Activated effector memory CD4-positive, alpha-beta T cell treated with anti-CD3 and anti-CD28 coated beads, Interleukin-2, amount 50 U/mL, for 16 hours (primary cell): ENCODE data around the gene SRMS.
"Not testable (repeated sequence)": the region's sequence is repeated elsewhere in the genome, so short reads cannot be mapped to it uniquely, and the experiment has no call there.

Experiments used
- DNase-seq: peaks from one replicate; pipeline ENCODE4 v3.0.0-alpha.2; 2020

The SRMS gene

DNA sequence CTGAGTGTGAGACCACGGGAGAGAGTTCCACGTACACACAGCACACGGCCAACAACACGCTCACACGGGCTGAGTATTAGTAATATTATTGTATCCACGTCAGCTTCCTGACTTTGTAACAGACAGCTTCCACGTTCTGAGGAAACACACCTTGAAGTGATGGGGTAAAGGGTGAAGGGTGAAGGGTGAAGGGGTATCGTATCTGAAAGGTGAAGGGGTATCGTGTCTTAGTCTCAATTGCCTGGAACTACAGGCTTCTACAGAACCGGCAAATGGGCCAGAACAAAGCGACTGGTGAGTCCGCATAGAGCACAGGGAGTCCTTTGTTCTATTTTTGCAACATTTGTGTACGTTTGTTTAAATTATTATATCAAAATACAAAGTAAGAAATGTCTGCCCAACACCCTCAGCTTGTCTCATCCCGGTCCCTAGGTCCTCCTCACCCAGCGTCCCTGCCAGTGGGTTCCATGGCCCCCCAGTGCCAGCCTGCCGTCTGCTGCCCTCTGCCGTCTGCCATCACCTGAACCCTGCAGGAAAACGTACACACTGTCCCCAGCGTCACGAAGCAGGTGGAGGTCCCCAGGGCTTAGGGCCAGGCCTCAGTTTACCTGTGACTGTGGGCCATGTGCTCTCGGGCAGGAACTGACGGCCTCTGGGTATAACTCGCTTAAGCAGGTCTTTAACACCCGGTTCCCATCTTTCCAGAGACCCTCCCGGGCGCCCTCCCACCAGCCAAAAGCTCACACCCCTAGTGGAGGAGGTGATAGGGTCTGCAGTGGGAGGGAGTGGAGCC is 30.9 kb upstream of the SRMS start:
- DNase-seq, result no peak

GRCh38 chr20:63577317-63577894 is 29.9 kb upstream of the SRMS start:
- DNase-seq, result no peak

- DNase-seq, result no peak
Measured at GRCh38 chr20:63576311-63576710, 28.8 kb upstream of the SRMS start.

DNA sequence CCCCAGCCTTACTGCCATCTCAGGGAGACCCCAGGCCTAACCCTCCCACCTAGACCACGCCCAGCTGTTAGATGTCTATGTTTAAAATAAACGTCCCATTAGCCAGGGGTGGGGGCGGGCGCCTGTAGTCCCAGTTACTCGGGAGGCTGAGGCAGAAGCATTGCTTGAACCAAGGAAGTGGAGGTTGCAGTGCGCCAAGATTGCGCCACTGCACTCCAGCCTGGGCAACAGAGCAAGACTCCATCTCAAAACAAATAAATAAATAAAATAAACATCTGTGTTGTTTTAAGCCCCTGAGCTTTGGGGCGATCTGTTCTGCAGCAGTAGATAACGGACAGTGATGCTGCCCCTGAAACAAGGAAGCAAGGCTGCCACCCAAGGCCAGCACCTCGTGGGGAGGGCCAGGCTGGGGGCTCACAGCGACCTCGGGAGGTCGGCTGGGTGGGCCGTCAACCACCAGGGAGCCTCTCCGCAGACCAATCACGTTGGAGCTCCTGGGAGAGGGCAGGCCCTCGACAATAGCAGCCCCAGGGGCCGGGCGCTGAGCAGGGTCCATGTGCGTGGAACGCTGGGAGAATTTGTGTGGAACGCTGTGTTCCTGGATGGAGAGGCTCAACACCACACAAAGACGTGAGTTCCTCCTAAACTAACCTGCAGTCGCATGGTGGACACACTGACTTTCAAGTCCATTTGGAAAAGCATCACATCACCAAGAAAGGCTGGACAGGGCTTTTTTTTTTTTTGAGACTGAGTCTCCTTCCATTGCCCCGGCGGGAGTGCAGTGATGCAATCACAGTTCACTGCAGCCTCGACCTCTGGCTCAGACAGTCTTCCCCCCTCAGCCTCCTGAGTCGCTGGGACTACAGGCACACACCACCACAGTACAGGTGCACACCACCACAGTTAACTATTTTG is 27.5 kb upstream of the SRMS start:
- DNase-seq, result no peak

GRCh38 chr20:63574156-63574828 is 26.7 kb upstream of the SRMS start, which contains the start of gene HELZ2:
HELZ2 (minus strand) TSS chr20:63574239; CDS start chr20:63572385, 1,854 bp downstream.
- DNase-seq, result peak; percentile 88

GRCh38 chr20:63573647-63574131 is 26.1 kb upstream of the SRMS start:
- no peak for DNase-seq

- no peak for DNase-seq
Measured at GRCh38 chr20:63572788-63573646, 25.5 kb upstream of the SRMS start.

DNA sequence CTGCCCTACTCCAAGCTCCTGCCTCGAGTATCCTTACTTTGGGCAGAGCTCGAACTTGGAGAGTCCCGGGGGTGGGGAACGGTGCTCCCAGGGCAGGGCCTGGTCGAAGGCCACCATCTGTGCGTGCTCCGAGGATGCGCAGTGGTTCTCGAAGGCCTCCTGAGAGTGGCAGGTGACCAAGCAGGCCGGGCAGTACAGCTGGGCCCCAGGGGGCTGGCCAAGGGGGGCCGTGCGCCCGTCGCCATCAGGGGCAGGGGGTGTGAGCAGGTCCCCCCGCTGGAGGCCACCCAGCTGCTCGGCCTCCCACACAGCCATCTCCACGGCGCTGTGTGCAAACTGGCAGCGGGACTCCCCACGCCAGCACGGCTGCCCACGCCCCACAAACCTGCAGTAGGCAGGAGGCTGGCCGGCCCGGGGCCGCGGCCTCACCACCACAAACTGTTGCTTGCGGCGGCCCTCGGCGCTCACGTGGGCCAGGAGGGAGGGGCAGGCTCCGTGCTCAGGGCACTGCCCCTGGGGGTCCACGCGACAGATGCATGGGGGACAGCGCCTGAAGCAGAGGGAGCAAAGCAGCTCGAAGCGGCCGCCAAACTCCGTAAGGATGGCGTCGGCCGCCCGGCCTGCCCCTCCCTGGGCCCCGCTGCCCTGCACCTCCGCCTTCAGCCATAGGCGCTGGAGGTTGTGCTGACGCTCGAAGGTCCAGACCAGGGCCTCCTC is 24.7 kb upstream of the SRMS start:
- no peak for DNase-seq

DNA sequence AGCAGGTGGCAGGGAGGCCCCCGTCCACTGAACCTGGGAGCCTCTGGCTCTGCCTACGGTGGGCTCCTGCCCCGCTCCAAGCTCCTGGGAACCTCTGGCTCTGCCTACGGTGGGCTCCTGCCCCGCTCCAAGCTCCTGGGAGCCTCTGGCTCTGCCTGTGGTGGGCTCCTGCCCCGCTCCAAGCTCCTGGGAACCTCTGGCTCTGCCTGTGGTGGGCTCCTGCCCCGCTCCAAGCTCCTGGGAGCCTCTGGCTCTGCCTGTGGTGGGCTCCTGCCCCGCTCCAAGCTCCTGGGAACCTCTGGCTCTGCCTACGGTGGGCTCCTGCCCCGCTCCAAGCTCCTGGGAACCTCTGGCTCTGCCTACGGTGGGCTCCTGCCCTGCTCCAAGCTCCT is 23.5 kb upstream of the SRMS start:
- not testable (repeated sequence) for DNase-seq

DNA sequence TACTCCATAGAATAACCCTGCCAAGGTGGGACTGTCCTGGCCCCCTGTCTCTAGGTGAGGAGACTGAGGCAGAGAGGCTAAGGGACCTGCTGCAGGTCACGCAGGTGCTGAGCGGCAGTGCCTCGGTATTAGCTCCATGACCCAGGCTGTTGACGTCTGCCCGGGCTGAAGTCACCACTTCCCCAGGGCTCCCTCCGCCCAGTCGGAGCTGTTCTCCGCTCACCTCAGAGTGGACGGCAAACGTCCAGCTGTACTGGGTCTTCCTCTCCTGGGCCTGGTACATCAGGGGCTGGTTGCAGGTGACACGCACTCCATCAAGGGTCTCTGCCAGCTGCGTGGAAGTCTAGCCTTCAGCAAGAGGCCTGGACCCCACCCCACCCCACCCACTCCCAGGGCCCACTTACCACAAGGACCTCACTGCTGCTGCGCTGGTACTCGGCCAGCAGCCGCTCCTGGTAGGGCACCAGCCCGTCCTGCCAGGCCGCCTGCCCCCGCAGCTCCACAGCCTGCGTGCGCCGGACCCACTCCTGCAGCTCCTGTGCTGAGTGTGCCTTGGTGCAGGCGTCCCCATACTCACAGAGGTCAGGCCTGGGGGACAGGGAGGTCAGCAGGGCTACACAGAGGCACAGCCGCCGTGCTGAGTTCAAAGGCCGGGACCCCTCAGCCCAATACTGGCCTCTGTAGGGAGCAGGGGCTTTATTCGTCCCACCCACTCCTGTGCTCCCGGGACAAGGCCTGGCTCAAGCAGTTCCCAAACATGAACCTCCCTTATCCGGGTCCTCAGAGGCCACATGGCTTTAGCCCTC is 22.9 kb upstream of the SRMS start:
- no peak for DNase-seq

- DNase-seq, result no peak
Measured at GRCh38 chr20:63568986-63569949, 21.7 kb upstream of the SRMS start.

DNA sequence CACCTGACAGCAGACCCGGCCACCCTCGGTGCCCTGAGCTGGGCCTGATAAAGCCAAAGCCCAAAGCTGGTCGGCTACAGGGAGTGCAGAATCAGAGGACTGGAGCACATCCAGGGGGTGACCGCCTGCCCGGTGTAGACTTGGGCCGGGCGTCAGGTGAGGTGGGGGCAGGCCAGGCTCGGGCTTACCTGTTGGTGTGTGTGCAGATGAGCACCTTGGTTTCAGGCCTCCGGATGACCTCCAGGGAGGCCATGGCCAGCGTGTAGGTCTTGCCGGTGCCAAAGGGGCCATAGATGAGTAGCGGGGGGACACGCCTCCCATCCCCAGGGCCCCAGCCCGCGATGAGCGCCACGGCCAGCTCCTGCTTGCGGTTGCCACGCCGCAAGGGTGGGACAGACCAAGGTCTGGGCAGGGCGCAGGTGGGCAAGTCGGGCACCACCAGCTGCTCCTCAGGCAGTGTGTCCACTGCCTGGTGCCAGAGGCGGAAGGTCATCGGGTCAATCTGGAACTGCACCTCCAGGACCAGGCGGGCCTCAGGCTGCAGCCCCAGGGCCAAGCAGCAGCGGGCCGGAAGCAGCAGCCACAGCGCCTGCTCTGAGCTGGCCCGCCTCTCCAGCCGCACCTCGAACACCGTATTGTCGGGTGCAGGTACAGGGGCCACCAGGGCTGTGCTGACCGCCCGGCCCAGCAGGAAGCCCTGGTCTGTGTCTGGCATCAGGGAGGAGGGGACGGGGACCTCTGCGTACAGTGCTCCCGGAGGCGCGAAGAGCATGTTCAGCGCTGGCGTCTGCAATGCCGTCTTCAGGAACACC is 20.8 kb upstream of the SRMS start:
- no peak for DNase-seq

DNA sequence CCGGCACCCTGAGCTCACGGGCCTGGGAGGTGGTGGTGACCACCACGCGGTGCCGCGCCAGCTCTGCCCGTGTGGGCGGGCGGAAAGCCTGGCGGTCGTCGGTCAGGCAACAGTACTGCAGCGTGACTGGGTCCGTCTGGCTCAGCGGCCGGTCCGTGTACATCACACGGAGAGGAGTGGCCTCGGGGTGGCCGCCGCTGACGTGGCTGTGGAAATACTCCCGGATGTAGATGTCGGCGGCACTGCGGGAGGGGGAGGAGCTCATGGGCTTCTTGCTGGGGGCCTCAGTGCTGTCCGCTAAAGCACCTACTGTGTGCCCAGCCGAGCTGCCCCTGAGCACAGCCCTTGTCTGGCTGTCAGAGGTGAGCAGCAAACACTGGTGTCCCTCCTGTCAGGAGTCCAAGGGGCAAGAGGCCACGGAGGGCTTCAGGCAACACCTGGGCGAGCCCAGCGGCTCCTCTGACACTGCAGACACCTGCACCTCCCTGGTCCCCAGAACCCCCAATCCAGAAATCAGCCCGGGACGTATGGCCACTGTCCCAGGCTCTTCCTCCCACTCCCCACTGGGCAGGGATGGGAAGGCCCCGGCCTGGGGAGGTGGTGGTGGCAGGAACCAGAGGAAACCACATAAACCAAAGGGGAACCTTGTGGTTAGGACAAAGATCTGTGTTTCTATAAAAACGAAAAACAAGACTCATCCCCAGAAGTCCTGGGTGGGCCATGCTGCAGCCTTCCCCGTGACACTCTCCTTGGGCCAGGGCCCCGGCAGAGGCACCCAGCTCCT is 20.0 kb upstream of the SRMS start:
- DNase-seq, result peak; percentile 82

DNA sequence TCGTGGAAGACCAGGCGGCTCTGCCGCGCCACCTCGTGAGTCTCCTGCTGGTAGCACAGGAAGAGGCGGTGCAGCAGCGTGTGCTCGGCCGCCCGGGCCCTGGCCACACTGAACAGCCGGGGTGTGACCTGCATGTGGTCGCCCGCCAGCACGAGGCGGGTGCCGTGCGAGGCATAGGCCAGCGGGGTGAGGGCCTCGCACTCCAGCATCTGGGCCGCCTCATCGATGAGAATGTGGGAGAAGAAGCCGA is 19.5 kb upstream of the SRMS start:
- no peak for DNase-seq

DNA sequence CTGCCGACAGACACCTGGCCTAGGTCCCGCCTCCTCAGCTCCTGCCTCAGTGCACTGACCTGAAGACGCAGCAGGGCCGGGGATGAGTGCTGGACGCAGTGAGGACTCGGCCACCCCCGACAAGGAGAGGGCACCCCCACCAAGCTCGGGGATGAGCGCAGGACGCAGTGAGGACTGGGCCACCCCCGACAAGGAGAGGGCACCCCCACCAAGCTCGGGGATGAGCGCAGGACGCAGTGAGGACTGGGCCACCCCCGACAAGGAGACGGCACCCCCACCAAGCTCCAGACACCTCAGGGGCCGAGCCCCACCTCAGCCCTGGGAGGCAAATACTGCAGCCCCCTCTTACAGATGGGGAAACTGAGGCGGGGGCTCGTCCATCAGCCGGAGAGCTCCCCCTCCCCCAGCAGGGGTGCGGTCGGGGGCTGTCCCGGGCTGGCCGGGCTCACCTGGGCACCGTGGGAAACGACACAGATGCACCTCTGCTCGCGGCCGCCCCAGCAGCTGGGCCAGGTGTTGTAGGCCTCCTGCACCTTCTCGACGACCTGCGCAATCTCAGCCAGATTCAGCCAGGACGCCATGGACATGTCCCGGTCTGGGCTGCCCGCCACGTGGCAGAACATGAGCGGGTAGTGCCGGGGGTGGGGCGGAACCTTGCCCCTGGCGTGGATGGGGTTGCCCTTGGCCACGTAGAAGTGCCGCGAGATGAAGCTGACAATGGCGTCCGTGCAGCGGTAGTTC is 19.0 kb upstream of the SRMS start:
- DNase-seq, result no peak

- no peak for DNase-seq
Measured at GRCh38 chr20:63565699-63566335, 18.3 kb upstream of the SRMS start.
